D721Med (cell line): ENCODE results near the gene CBL.
A peak's percentile ranks its signal among the peaks of the same experiment; 100 is the strongest.

ENCODE experiments used
- DNase-seq: peaks from one replicate; pipeline ENCODE4 v3.0.0; 2011; ENCODE audit warnings: low spot score; ENCODE audit not compliant: insufficient read length
- FAIRE-seq: peaks from 2 replicates; lab custom pipeline; 2011; peaks lifted over from hg19 to GRCh38; lab: Jason Lieb, UNC
- CTCF ChIP-seq: IDR thresholded peaks from 2 replicates; pipeline ENCODE4 v1.5.1; 2012; ENCODE audit warnings: mild to moderate bottlenecking, control low read depth; ENCODE audit not compliant: insufficient read depth; ENCODE audit errors: missing control alignments

CBL gene

GRCh38 chr11:119303227-119303718 lies 97.1 kb downstream of the CBL start:
- DNase-seq = no peak
- no peak for FAIRE-seq
- TF ChIP-seq CTCF = no peak

DNA sequence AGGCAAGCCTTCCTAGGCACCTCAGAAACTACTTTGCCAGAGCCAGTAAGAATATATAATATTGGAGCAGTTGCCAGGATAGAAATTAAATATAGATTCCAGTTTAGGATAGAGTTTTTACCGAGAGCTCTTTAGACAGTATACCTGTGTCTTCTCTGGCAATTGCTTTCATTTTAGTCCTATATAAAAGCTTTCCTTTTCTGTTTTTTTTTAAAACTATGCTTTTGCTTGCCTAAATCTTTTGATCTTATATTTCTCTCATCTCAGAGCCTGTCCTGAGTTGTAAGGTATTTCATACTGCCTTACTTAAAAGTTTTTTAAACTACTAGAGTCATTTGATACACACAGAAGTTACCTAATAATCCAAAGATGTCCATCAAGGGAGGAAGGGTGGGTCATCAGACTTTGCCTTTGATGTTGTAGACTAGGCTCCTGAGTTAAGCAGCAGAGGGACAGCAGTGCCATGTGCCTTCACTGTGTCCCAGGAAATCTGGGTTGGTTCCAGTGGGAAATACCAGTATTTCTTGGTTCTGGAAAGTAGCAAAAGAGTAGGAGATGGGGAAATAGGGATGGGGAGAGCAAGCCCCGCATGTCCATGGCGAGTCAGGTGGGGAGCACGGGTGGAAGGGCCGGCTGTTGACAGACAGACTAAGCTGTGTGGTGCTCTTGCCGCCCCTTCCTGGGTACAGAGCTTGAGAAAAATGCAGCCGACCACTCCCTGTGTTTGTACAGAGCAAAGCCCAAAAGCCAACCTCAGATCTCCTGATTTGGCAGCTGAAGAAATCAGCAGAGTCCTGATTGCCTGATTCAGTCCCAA lies 99.6 kb downstream of the CBL start:
- no peak for DNase-seq

DNA sequence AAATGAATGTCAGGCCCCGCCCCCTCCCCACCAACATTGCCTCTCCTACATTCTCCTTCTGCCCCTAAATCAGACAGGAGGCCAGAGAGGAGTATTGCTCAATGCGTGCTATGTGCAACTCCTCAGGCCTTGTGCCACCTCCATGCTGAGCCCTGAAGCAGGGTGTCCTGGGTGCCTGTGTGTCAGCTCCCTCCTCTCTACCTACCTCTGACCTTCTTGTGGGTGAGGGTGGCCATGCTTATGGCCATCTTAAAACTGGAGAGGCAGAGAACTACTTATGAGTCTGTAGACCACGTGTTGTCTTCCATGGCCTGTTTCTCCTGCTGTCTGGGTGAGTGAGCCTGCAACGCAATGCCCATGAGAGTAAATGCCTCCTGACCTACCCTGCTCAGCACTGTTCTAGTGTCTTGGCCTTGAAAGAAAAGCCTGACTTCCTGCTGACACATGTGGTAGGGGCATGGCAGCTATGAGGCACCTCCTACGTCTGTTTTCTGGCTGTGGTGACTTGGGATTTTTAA lies 100.3 kb downstream of the CBL start:
- no peak for TF ChIP-seq CTCF
- DNase-seq (no peak), FAIRE-seq (no peak)

More for the DNA sequence above, 99.6 kb downstream of the CBL start:
- no peak for TF ChIP-seq CTCF
- FAIRE-seq = no peak

DNA sequence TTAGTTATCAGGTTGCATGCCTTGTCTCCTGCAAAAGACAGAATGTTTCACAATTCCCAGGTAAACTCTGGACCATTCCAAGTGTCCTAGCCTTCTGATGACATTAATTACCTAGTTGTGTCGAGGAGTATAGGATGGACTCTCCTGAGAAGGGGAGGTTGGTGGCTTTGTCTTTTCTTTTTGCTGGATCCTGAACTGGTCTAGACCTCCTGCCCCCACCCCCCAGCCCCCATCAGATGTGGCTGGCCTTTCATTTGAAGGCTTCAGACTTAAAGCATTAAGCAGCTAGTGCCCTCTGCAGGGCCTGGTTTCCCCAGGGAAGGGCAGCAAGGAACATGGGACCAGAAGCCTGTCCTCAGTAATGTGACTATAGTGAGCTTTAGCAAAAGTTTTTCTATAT lies 101.1 kb downstream of the CBL start:
- FAIRE-seq (no peak), DNase-seq (no peak)
- TF ChIP-seq CTCF = peak; percentile 33

- no peak for FAIRE-seq
- TF ChIP-seq CTCF = no peak
- no peak for DNase-seq
Measured at GRCh38 chr11:119307974-119308373, 101.8 kb downstream of the CBL start.

- DNase-seq (no peak), FAIRE-seq (no peak)
- no peak for TF ChIP-seq CTCF
Measured at GRCh38 chr11:119309411-119309810, 103.3 kb downstream of the CBL start.
